GM12878 (cell line): Measurements from ENCODE around the gene RGS6. TPM values are rescaled to one million over a fixed set of nuclear protein-coding genes. Genes with fewer than 3 reads are reported as not detected.

Experiments
- ATAC-seq: fragments of 200-7000 bp; cut with Tn5 transposase; 3 replicates; pipeline ENCODE4 v1.9.1; 2020; ENCODE audit warnings: mild to moderate bottlenecking, moderate library complexity
- BruUV-seq: library from RNA; stranded (reverse); fragments of 400-500 nt; replicated peaks from 2 replicates; lab custom pipeline; 2021; lab: Mats Ljungman, UMichigan
- CTCF ChIA-PET: fragments of 300-600 bp; sonication (Branson Sonifier 250); formaldehyde crosslinking; extraction: SDS; loops from one replicate; lab custom pipeline; 2021; ENCODE audit warnings: inconsistent platforms; lab: Yijun Ruan, JAX
- POLR2A ChIA-PET: fragments of 350-600 bp; formaldehyde crosslinking; extraction: SDS; loops from one replicate; lab custom pipeline; 2021; ENCODE audit warnings: inconsistent platforms; lab: Charles Lee
- RAD21 ChIA-PET: fragments of 300-600 bp; sonication (Branson Sonifier 250); formaldehyde crosslinking; loops from one replicate; lab custom pipeline; 2023; ENCODE audit warnings: antibody characterized with exemption; ENCODE audit not compliant: unreplicated experiment; lab: Charles Lee
- SMC1A ChIA-PET: fragments of 300-600 bp; sonication (Branson Sonifier 250); formaldehyde crosslinking; loops from one replicate; lab custom pipeline; 2023; ENCODE audit not compliant: unreplicated experiment, uncharacterized antibody; lab: Charles Lee
- DNase-seq: peaks from one replicate; pipeline ENCODE4 v3.0.0-alpha.2; 2011; ENCODE audit warnings: low read depth, low spot score
- FAIRE-seq: peaks from 3 replicates; lab custom pipeline; 2011; peaks lifted over from hg19 to GRCh38; lab: Jason Lieb, UNC
- H2AFZ ChIP-seq: 2 replicates; pipeline ENCODE4 v1.6.0; 2011; ENCODE audit warnings: low read depth, low read length, control low read depth; ENCODE audit not compliant: control insufficient read depth
- H3K27ac ChIP-seq: 2 replicates; pipeline ENCODE4 v1.5.1; 2011; ENCODE audit warnings: control low read depth; ENCODE audit not compliant: control insufficient read depth, insufficient read depth
- H3K27me3 ChIP-seq, 2 experiments: replicated peaks in 1 of 2; 2 replicates each; pipeline versions ENCODE4 v1.6.0 to v1.6.1; 2011; ENCODE audit warnings: low read length in 1 of 2; ENCODE audit not compliant: control insufficient read depth in 2 of 2, insufficient read depth in 2 of 2
- H3K36me3 ChIP-seq, 2 experiments: 2 replicates each; pipeline ENCODE4 v1.5.1; 2011; ENCODE audit warnings: low read length in 1 of 2; ENCODE audit not compliant: control insufficient read depth in 2 of 2, insufficient read depth in 2 of 2
- H3K4me1 ChIP-seq: 2 replicates; pipeline ENCODE4 v1.6.1; 2011; ENCODE audit warnings: mild to moderate bottlenecking, low read length, moderate library complexity, mixed read lengths; ENCODE audit not compliant: control insufficient read depth, insufficient read depth
- H3K4me2 ChIP-seq: 2 replicates; pipeline ENCODE4 v1.6.0; 2011; ENCODE audit warnings: control low read depth; ENCODE audit not compliant: control insufficient read depth, insufficient read depth
- H3K4me3 ChIP-seq: fragments of 200-600 bp; sonication (generic); 2 replicates; pipeline ENCODE4 v1.5.1; 2016
- H3K79me2 ChIP-seq: 2 replicates; pipeline ENCODE4 v1.6.0; 2011; ENCODE audit warnings: low read length; ENCODE audit not compliant: control insufficient read depth, insufficient read depth
- H3K9ac ChIP-seq: 2 replicates; pipeline ENCODE4 v1.8.0; 2011; ENCODE audit warnings: low read length, control low read depth, mixed read lengths; ENCODE audit not compliant: control insufficient read depth, insufficient read depth
- H3K9me3 ChIP-seq: replicated peaks from 3 replicates; pipeline ENCODE4 v1.5.1; 2011; ENCODE audit warnings: mild to moderate bottlenecking, low read length; ENCODE audit not compliant: control insufficient read depth, insufficient read depth
- H4K20me1 ChIP-seq: 2 replicates; pipeline ENCODE4 v1.6.0; 2011; ENCODE audit not compliant: control insufficient read depth, insufficient read depth
- E2F4 ChIP-seq: IDR thresholded peaks from 2 replicates; pipeline ENCODE4 v1.6.1; 2012; ENCODE audit warnings: low read depth, low read length, improper control_type of control experiment
- E2F8 ChIP-seq: fragments of 450-650 bp; IDR thresholded peaks from 2 replicates; pipeline ENCODE4 v1.6.1; 2018; ENCODE audit warnings: mild to moderate bottlenecking, low read depth, moderate library complexity; ENCODE audit not compliant: partially characterized antibody
- EZH2 ChIP-seq: IDR thresholded peaks from 2 replicates; pipeline ENCODE4 v1.6.1; 2012; ENCODE audit warnings: low read depth, mild to moderate bottlenecking, control low read depth, inconsistent platforms, low read length, borderline replicate concordance; ENCODE audit not compliant: control insufficient read depth
- NR2C2 ChIP-seq: IDR thresholded peaks from 2 replicates; pipeline ENCODE4 v1.6.1; 2011; ENCODE audit warnings: borderline replicate concordance, low read depth; ENCODE audit not compliant: control insufficient read depth, insufficient read length
- NR2F1 ChIP-seq: fragments of 450-650 bp; conservative IDR thresholded peaks from 2 replicates; pipeline ENCODE4 v1.6.1; 2017; ENCODE audit warnings: mild to moderate bottlenecking
- POLR2AphosphoS2 ChIP-seq: IDR thresholded peaks from 2 replicates; pipeline ENCODE4 v1.6.1; 2011; ENCODE audit warnings: low read depth, mild to moderate bottlenecking, low read length, improper control_type of control experiment, moderate library complexity
- SMAD5 ChIP-seq: IDR thresholded peaks from 2 replicates; pipeline ENCODE4 v1.6.1; 2016; ENCODE audit warnings: antibody characterized with exemption, low read depth
- SPI1 ChIP-seq: IDR thresholded peaks from 2 replicates; pipeline ENCODE4 v1.6.1; 2011; ENCODE audit warnings: low read depth, mild to moderate bottlenecking, low read length, moderate library complexity, borderline replicate concordance; ENCODE audit not compliant: insufficient read depth
- TCF3 ChIP-seq: IDR thresholded peaks from 2 replicates; pipeline ENCODE4 v1.6.1; 2012; ENCODE audit warnings: low read depth, mild to moderate bottlenecking, low read length, borderline replicate concordance; ENCODE audit not compliant: insufficient read depth
- USF1 ChIP-seq: IDR thresholded peaks from 2 replicates; pipeline ENCODE4 v1.6.1; 2011; ENCODE audit warnings: borderline replicate concordance, low read depth, mild to moderate bottlenecking, moderate library complexity, mixed read lengths, low read length; ENCODE audit not compliant: insufficient read depth; ENCODE audit errors: extremely low read length
- USF2 ChIP-seq: IDR thresholded peaks from 2 replicates; pipeline ENCODE4 v1.6.1; 2011; ENCODE audit warnings: low read depth, low read length, improper control_type of control experiment, borderline replicate concordance
- WGBS: methylation state at CpG from one replicate; pipeline ENCODE4 v1.1.6; 2016; ENCODE audit warnings: low lambda C conversion rate; ENCODE audit not compliant: insufficient replicate concordance, insufficient coverage; ENCODE audit errors: missing lambda C conversion rate; 5-methylcytosine and 5-hydroxymethylcytosine counted together
- in situ Hi-C: fragments of 300-500 bp; cut with MboI; formaldehyde crosslinking; loops from 9 replicates; pipeline ENCODE4 v1.14.3; 2018; ENCODE audit warnings: mixed read lengths
- intact Hi-C: fragments of 100-400 bp; cut with micrococcal nuclease; formaldehyde crosslinking; loops from one replicate; pipeline ENCODE4 v1.14.2; 2022; ENCODE audit not compliant: unreplicated experiment
- polyA plus RNA-seq, 11 experiments: library from polyadenylated mRNA; depleted of rRNA in 4 of 11; unstranded in 6 of 11; stranded (reverse) in 5 of 11; fragments of >200 nt; fragmentation: Nextera tagmentation in 4 of 11; fragmentation: Illumina TruSeq in 1 of 11; extraction: Ambion mirVana in 4 of 11; extraction: Trizol in 1 of 11; gene quantifications; 1 replicate in 1 of 11; 2 replicates in 10 of 11; pipeline versions ENCODE4 v1.2.1 to v1.2.3, GENCODE V29; 2011 to 2016; ENCODE audit warnings: inconsistent platforms in 2 of 11, missing spikeins in 2 of 11, low read depth in 1 of 11
- total RNA-seq, 4 experiments: library from RNA; depleted of rRNA in 3 of 4; stranded (reverse); fragments of >200 nt in 3 of 4; fragmentation: Illumina TruSeq in 1 of 4; extraction: Trizol in 1 of 4; gene quantifications; 2 replicates each; pipeline versions ENCODE4 v1.2.1 to v1.2.3, GENCODE V29; 2013 to 2021

The RGS6 gene
- total and polyA plus RNA-seq, 10 of the 15 experiments (the other 5 are each of a cell fraction or from before 2014, with no cell fraction given) = 3.9 to 18.1 (median 12.4) TPM

- POLR2A ChIA-PET = interaction anchor here (1.1 to 2.4 kb wide), 2 partner anchors 9 to 10 kb away, joined by 3 to 6 read pairs; no protein-coding TSS in a partner anchor
- WGBS = 64% methylated on average over 8 of the region's 8 CpGs
Measured at GRCh38 chr14:72544615-72545387, 612.6 kb downstream of the RGS6 start.

More at GRCh38 chr14:72544615-72545387, 612.6 kb downstream of the RGS6 start:
- ATAC-seq (no peak), FAIRE-seq (no peak), DNase-seq (no peak)
- Histone ChIP-seq H3K79me2 (no peaks in the 10 kb centered on the region), H3K9ac (no peak overlapping the region), H3K4me1 (no peaks in the 10 kb centered on the region), H3K36me3 (no peaks in the 10 kb centered on the region), H3K4me3 (no peak overlapping the region), H2AFZ (no peak overlapping the region), H3K27ac (no peak overlapping the region), H3K4me2 (no peak overlapping the region), H4K20me1 (no peaks in the 10 kb centered on the region), H3K27me3 (no peaks in the 10 kb centered on the region), H3K9me3 (no peaks in the 10 kb centered on the region)
- intact Hi-C loops (no loop called here), in situ Hi-C loops (no loop called here)
- ChIA-PET CTCF (interaction anchor here (0.8 to 2.9 kb wide), 5 partner anchors 9 to 359 kb away, joined by 3 to 9 read pairs (median 3); no protein-coding TSS in a partner anchor), RAD21 (interaction anchor here (0.6 to 1.2 kb wide), 3 partner anchors 25 to 150 kb away, joined by 3 read pairs; no protein-coding TSS in a partner anchor), SMC1A (interaction anchor here (0.8 to 2.4 kb wide), 4 partner anchors 28 to 360 kb away, joined by 3 to 5 read pairs (median 3); no protein-coding TSS in a partner anchor)
- no TSS peak for BruUV-seq
- TF ChIP-seq E2F4 (no peak), E2F8 (no peak), SMAD5 (no peak), POLR2AphosphoS2 (no peak), USF1 (no peak), NR2C2 (no peak), TCF3 (no peak), NR2F1 (no peak), SPI1 (no peak), EZH2 (no peak), USF2 (no peak)
